ENCODE measurements around the gene MEGF11.
"Not testable (repeated sequence)": the region's sequence is repeated elsewhere in the genome, so short reads cannot be mapped to it uniquely, and the experiment has no call there.

The MEGF11 gene

DNA sequence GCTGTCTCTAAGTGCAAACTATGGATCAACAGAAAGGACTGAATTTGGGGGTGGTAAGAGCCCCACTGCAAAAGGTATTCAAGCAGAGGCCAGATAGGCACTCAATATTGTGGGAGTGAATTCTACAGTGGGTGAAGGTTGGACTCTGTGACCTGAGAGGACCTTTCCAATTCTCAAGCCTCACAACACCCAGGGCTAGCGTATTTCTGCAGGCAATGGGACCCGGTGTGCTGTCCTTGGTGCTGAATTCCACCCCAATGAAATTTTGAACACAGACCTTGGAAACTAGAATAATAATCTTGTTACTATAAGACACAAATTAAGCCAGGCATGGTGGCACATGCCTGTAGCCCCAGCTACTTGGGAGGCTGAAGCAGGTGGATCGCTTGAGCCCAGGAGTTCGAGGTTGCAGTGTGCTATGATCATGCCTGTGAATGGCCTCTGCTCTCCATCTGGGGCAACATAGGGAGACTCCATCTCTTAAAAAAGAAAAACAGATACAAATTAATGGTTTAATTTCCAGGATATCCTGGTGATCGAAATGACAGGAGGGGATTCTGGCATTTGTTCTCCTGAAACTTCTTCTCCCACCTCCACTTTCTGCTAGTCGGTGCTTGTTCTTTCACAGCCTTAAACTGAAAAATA lies 248.8 kb downstream of the MEGF11 start:
- peak; percentile 75 for DNase-seq (ENCODE audit: low read depth, low spot score)

DNA sequence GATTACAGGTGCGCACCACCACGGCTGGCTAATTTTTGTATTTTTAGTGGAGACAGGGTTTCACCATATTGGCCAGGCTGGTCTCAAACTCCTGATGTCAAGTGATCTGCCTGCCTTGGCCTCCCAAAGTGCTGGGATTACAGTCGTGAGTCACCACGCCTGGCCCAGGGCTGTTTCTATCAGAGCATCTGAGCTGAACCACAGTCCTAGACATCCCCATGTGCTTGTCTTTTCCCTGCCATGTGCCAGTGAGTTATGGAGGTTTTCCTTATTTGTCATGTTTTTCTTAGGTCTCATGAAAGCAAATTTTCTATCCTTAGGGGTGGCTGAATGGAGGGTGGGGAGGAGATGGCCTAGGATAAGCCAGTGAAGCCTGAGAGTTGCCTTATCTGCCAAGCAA lies 250.4 kb downstream of the MEGF11 start:
- not testable (repeated sequence) for DNase-seq (ENCODE audit: low read depth, low spot score)

DNA sequence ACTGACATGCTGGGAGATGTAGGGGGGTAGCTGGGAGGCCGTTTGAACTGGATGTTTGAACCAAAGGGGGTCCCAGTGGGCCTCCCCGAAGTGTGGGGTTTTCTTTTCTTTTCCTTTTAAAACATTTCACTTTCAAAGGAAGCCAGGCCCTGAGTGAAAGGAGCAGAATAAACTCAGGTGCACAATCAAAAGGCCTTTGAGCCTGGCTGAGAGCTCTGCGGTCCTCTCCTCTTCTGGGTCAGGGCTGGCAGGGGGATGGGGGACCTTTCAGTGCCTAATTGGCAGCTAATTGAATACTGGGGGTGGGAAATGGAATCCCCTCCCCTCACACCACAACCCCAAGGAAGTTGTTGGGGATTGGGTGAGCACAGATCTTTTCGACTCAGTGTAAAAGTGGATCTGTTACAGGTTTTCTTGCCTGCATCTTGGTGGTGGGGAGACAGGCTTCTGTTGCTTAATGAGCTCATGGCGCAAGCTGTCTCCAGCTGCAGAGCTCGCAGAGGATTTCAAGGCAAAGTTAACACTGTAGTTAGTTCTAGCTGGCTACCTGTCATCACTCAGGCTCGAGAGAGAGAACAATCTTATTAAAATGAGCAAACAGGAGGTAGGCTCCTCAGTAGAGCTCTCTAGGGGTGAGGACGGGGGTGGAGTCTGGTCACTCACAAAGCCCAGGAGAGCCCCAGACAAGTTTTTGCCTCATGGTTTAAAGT lies 251.7 kb downstream of the MEGF11 start:
- no peak for DNase-seq (ENCODE audit: low read depth, low spot score)

DNA sequence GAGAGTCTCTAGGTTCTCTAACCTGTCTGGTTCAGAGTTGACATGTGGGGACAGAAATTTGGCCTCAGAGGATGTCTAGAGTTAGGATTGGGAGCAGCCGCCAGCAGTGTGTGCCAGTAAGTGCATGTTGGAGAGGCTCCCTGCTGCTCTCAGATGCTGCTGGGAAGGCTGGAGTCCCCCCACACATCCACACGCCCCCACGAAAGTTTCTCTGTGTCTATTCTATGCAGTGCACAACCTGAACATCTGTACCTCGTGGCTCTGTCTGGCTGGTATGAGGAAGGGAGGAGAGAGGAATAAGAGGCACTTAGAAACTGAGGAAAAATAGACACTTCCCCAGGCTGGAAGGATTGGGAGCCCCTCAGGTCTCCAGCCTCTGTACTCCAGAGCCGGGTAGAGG lies 252.5 kb downstream of the MEGF11 start:
- no peak for DNase-seq (ENCODE audit: low read depth, low spot score)

DNA sequence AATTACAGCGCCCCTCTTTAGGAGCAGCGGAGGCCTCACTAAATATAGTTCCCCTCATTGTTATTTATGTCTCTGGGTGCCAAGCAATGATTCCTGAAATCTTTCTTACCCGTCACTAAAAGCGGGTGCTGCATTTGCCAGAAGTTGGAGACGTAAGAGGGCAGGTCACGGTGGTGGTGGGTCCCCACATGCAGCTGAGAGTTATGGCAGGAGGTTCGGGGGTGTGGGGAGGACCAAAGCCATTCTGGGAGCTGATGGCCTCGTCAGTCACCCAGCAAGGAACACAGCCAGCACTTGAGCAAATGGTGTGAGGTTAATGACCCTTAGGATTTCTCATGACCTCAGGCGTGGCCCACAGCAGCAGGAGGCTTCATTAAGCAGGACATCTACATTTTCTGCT lies 255.1 kb downstream of the MEGF11 start:
- no peak for DNase-seq (ENCODE audit: low read depth, low spot score)

DNA sequence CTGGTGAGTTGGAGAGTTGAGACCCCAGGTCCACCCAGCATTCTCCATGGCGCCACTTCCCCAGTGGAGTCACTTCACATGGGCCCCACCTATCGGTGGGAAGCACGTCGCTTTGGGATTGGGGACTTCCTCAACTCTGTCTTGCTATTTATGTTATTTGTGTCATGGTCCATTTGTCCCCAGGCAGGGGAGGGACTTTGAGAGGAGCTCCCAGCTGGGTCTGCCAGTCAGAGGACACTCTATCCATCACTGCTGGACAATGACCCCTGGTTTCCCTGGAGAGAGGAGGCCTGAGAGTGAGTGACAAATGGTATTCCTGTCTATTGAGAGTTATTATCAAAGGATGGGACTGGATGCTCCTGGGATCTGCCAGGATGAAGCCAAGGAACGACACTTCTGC lies 256.6 kb downstream of the MEGF11 start:
- no peak for DNase-seq (ENCODE audit: low read depth, low spot score)

DNA sequence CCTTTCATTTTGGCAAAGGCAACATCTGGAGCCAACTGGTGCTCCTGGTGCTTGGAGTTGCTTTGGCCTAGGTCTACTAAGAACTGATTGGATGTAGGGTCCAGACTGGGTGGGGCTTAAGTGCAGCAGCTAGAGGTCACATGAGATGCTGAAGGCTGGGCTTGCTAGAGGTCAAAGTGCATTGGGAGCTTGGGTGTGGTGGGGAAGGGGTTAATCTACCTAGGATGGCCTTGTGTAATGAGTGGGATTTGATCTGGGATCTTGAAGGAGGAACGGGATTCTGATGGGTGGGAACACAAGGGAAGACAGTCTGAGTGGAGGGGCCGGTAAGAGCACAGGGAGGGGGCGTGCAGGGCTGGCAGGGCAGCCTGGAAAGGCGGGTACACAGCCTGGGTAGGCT lies 258.7 kb downstream of the MEGF11 start:
- no peak for DNase-seq (ENCODE audit: low read depth, low spot score)

DNA sequence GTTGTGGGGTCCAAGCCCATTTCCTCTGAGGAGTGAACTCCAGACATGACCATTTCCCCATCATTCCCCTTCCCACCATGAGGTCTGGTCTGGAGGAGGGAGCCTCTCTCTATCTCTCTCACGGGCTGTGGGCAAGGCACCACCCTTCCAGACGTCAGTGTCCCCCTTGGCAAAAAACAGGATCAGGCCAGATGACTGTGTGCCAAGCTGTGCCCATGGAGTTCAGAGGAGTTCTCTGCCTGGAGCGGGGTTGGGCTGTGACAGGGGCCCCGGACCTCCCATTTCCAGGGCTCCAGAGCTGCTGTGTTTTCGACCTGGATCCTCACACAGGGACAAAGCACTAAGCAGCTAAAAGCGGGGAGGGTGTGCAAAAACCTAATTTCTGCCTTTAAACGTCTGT lies 259.8 kb downstream of the MEGF11 start:
- no peak for DNase-seq (ENCODE audit: low read depth, low spot score)

DNA sequence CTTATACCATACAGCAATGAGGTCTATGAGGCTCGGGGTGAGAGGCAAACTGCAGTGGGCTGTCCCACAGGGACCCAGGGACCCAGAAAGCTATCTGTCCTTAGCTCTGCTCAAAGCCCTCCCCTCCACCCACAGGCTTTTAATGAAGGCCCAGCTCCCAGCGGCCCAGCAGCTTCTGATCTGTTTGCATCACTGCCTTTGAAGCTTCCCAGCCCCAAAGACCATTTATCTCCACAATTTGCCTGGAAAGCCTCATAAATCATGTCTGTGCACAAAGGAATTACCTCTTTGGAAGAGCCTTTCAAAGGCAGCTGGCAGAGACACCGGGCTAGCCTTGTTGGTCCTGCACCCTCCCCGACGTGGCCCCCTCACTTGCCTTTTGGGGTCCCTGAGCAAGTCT lies 260.3 kb downstream of the MEGF11 start:
- no peak for DNase-seq (ENCODE audit: low read depth, low spot score)

DNA sequence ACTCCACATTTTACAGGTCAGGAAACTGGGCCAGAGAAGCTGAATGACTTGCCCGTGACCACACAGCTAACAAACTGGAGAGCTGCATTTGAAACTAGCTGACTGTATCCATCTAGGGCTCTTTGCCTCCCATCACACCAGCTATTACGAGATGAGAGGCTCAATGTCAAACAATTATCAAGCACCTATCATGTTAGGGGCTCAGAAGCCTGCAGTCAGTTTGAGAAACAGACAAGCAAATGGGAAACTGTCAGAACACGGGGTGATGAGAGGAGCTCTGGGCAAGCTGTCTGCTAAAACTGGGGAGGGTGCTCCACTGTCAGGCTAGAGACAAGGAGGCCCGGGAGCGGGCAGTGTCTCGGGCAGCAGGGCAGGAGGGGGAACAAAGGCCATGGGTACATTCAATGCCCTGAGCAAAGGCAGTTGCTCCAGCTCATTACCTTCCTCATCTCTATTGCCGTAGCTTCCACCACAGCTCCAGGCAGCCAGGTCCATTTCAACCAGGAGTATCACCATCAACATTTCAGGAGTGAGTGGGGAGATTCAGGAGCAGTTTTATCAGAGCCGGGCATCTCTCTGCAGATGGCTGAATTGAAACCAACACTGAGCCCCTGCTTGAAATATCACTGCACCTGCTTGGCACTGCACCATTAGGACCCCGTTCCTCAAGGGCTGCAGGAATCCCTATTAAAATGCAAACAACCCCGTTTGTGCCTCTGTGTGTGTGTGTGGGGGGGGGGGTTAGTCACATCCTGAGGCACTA lies 261.6 kb downstream of the MEGF11 start:
- DNase-seq (ENCODE audit: low read depth, low spot score) = no peak

DNA sequence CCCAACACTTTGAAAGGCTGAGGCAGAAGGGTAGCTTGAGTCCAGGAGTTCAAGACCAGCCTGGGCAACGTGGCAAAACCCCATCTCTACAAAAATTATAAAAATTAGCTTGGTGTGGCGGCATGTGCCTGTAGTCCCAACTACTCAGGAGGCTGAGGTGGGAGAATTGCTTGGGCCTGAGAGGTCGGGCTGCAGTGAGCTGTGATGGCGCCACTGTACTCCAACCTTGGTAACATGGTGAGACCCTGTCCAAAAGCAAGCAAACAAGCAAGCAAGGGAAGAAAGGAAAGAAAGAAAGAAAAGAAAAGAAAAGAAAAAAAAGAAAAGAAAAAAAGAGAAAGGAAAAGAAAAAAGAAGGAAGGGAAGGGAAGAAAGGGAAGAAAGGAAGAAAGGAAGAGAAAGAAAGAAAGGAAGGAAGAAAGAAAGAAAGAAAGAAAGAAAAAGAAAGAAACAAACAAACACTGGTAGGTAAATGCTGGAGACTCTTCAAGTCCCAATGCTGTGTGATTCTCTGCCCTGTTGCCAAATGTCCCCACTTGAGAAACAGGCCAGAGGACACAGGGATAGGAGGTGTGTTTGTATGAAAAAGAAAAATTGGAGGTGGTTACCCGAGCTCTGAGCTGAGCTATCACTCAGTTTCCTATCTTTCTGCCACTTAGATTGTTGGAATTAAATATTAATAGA lies 263.1 kb downstream of the MEGF11 start:
- no peak for DNase-seq (ENCODE audit: low read depth, low spot score)

DNA sequence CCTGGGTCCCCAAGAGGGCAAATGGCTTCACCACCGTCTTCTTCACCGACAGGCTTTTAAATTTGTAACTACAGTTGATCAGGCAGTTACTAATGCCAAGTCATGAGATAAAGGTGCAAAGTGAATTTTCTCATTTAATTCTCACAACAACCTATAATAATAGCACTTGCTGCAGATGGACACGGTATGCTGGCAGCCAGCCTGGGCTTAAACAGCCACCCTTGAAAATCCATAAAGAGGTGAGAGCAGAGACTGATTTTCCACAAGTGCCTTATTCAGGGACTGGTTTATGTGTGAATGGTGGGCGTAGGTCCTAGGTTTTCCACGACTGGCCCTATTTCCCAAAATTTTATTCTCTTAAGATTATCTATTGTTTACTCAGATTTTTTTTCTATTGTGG lies 266.4 kb downstream of the MEGF11 start:
- no peak for DNase-seq (ENCODE audit: low read depth, low spot score)

DNA sequence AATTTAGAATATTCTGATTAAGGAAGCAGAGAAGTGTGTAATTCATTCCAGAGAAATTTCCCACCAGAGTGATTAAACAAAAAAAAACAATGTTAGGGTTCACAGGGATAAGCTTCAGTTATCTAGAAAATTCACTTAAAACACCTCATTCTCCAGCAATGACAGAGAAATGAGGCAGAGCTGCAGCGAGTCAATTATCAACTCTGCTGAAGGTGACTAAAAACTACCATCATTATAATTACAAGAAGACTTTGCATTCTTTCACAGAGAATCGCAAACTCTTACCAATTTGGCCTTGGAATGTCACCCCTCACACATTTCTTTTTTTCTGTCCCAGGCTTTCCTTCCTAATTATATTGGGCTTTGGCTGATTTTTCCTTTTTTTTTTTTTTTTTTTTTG lies 267.1 kb downstream of the MEGF11 start:
- no peak for DNase-seq (ENCODE audit: low read depth, low spot score)

DNA sequence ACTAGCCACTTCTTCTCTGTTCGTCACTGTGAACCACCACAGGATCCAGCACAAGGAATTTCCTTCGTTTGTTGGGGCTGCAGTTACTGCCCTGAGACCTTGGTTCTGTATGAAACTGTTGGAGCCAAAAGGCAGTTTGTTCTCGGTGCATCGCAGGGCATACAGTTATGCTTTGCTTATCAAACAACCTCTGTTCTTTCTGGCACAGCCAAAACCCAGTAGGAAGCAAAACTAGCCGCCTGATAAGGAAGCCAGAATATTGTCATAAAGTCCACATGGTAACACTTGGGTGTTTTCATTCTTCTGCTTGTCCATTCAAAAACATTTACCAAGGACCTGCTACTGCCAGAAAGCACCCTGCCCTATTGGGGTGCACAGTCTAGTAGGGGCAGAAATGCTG lies 268.2 kb downstream of the MEGF11 start:
- DNase-seq (ENCODE audit: low read depth, low spot score) = no peak

DNA sequence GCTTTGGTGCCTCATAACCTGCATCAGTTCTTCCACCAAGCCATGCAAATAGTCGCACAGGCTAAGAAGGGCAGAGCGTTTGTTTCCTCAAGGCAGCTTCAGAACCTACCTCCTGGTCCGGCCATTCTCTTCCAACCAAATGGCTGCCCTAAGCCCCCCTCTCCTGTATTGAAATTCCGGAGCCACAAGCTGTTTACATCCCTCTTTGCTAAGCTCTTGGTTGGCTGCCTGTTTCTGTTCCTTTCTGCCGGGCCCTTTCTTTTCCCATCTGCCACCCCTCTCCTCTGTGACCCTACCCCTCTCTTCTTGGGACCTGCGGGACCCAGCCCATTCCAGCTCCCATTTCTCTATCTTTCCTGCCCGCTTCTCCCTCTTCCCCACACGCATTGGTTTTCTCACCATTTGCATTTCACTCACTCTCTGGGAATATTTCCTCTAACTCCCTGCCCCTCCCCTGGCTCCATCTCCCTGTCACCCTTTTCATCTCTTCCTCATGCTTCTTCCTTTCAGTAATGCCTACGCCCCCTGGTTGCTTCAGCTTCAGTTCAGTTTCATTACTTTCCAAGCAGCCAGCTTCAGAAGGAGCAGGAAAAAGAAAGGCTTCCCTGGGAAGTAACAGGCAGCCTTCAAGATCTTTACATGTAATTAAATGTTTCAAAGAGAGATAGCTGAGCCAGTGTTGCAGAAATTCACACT lies 270.8 kb downstream of the MEGF11 start:
- DNase-seq (ENCODE audit: low read depth, low spot score) = no peak

DNA sequence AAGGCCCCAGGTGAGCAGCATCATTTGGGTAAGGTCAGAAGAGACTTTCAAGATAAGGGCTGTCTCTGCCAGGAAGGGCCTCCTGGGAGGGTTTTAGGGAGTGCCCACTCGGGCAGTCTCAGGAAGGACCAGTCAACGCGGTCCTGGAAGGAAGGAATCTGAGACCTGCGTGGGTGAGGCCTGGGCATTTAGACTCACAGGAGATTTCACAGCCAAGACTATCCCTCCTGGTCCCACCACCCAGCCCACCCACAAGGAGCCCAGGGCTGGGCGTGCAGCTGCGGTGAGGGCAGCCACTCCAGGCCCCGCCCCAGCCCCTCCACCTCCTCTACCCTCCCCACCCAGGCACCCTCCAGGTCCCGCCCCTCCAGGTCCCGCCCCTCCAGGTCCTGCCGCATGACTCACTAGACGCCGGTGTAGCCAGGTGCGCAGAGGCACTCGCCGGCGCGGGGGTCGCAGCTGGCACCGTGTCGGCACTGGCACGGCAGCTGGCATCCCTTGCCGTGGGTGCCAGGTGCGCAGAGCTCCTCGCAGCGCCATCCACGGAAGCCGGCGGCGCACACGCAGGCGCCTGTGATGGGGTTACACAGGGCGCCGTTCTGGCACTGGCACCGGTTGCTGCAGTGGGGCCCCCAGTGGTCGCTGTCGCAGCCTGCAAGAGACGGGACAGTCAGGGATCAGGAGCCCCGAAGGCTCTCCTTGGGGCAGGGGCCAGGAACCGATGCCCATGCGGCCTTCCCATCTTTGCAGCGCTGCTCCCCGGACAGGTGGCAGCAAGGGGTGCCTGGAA lies 271.5 kb downstream of the MEGF11 start:
- DNase-seq (ENCODE audit: low read depth, low spot score) = peak; percentile 34

DNA sequence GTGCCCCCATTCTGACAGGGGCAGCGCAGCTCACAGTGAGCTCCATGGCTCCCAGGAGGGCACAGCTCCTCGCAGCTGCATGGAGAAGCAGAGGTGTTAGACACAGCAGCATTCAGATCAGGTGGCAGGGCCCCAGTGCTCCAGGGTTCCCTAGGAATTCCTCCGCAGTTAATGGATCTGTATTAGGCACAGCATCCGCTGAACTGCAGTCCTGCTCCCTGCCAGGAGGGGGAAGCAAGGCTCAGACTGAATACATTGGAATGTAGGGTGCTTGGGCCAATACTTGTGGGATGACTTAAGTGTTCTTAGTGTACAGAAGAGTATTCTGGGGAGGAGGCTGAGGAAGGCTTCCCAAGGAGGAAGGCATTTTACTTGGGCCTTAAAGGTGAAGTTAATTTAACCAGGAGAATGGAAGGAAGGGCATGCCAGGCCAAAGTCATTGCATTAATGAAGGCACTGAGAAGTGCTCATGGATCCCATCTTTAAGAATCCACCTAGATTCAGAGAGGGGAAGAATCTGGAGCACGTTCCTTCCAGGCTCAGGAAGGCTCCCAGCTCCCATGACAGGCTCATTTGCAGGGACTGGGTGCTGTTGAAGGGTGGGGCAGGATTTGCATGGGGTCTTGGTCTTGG lies 272.6 kb downstream of the MEGF11 start:
- peak; percentile 87 for DNase-seq (ENCODE audit: low read depth, low spot score)

DNA sequence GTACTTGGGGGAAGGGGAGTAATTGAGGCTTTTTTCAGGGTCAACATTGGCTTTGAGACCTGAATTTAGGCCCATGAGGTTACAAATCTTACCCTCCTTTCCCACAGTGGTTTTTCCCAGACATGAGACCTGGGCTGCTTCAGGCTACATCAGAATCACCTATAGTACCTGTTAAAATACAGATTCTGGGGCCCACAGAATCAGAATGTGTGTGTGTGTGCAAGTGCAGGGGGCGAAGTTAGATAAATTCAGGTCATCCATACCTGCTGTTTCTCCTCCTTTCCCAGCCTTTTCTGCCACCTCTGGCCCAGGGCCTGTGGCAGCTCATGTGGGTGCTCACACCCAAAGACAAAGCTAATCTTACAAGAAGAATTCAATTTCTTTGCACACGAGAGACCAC lies 273.7 kb downstream of the MEGF11 start:
- no peak for DNase-seq (ENCODE audit: low read depth, low spot score)

DNA sequence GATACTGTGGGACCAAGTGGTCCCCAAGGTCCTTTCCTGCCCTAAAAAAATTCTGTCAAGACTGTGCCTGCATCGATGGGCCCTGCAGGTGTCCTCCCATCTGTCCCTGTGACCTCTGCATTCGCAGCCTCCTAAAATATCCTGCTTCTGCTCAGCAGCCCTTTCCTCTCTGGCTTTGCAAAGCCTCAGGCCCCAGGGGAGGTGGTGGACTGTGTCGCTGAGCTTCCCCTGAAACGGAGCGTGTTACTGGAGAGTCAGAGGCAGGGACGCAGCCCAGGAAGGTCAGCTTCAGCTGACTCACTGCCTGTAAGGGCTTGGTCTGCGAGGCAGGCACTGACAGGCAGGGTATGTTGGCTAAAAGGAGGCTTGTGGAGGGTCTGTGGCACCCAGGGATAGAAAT lies 274.2 kb downstream of the MEGF11 start:
- peak; percentile 64 for DNase-seq (ENCODE audit: low read depth, low spot score)

DNA sequence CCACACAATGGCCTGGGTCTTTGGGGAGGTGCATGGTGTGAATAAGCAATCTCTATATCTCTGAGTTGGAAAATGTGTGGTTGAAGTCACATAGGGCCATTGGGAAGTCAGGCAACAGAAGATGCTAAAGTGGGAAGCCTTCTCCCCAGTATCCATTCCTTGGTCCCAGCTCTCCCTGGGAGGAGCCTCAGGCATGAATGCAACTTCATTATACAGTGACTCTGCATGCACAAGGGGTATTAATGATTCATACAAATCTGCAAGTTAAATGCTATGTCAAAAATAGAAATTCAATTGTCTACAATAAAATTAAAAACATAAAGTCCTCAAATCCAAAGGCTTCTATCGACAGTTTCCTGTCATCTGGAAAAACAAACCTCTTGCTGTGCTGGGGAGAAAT lies 275.4 kb downstream of the MEGF11 start:
- no peak for DNase-seq (ENCODE audit: low read depth, low spot score)
